Left cardiac atrium (tissue), 4 donors: ENCODE measurements around the gene GOLGA6B. TPM values are rescaled to one million over a fixed set of nuclear protein-coding genes. Genes with fewer than 3 reads are reported as not detected.
"Not testable (repeated sequence)": the region's sequence is repeated elsewhere in the genome, so short reads cannot be mapped to it uniquely, and the experiment has no call there.

Experiments used
- ATAC-seq, 2 donors: fragments of 200-7000 bp; cut with Tn5 transposase; one replicate each; pipeline ENCODE4 v1.9.1; 2020; ENCODE audit warnings: mild to moderate bottlenecking in 2 of 2, moderate library complexity in 2 of 2
- DNase-seq: peaks from one replicate; pipeline ENCODE4 v3.0.0-alpha.2; 2020
- intact Hi-C, 2 donors: fragments of 100-400 bp; cut with DNase I; formaldehyde crosslinking; loops; one replicate each; pipeline versions ENCODE4 v1.14.1 to v1.15.1; 2022 to 2023
- long read RNA-seq: library from polyadenylated mRNA; unstranded; transcript quantifications from one replicate; pipeline ENCODE4 v2.0.0, GENCODE V29; 2021
- total RNA-seq, 2 donors: library from RNA; stranded (reverse); fragmentation: NEBNext Ultra II Directional; extraction: Animal tissue kit (Norgen Biotek cat#: 25700); gene quantifications; one replicate each; pipeline ENCODE4 v1.2.1, GENCODE V29; 2021
- donor health status: DM: no; HTN: yes; CAD: no.
- donor health status: DM: no; HTN: yes; CAD: no; lungs with severe emphysema.
- donor health status: DM: yes; HTN: yes; CAD: no.
- donor health status: Dilated cardiomyopathy.

GOLGA6B gene, protein sequence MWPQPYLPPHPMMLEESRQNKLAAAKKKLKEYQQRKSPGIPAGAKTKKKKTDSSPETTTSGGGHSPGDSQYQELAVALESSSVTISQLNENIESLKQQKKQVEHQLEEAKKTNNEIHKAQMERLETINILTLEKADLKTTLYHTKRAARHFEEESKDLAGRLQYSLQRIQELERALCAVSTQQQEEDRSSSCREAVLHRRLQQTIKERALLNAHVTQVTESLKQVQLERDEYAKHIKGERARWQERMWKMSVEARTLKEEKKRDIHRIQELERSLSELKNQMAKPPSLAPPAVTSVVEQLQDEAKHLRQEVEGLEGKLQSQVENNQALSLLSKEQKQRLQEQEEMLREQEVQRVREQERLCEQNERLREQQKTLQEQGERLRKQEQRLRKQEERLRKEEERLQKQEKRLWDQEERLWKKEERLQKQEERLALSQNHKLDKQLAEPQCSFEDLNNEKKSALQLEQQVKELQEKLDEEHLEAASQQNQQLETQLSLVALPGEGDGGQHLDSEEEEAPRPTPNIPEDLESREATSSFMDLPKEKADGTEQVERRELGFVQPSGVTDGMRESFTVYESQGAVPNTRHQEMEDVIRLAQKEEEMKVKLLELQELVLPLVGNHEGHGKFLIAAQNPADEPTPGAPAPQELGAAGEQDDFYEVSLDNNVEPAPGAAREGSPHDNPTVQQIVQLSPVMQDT
- total RNA-seq = not detected
- long read RNA-seq = 0 reads

DNA sequence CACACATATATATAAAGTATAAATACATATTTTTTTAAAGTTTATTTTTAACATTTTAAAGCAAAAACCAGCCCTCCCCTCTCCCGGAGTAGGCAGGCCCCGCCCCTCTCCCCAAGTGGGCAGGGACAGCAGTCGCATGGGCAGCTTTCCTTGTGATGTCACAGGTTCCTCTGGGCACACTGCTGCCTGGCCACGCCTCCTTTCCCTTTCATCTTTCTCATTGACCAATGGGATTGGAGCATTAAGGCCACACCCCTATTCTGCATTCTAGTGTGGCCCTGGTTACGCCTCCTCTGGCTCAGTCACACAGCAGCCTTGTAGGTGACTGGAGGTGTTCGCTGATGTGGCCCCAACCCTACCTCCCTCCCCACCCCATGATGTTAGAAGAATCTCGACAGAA is at the start of gene GOLGA6B:
Gene GOLGA6B (plus strand): TSS at position 301 of the 400 bp plus-strand sequence. CDS start 41 bp downstream, at position 342.
- intact Hi-C loops, DNase-seq, ATAC-seq: not testable (repeated sequence)

DNA sequence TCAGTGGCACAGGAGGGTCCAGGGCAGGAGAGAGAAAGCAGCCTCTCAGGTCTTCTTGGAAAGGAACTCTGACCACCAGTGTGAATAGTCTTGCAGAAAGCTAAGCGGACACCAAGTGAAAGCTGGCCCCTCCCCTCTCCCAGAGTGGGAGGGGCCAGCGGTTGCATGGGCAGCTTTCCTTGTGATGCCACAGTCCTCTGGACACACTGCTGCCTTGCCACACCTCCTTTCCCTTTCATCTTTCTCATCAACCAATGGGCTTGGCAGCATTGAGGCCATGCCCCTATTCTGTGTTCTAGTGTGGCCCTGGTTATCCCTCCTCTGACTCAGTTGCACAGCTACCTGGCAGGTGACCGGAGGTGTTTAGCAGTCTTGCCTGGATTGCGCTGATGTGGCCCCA is 49.7 kb upstream of the GOLGA6B start:
- ATAC-seq (no peak), DNase-seq (no peak)
- intact Hi-C loops = no loop called here

DNA sequence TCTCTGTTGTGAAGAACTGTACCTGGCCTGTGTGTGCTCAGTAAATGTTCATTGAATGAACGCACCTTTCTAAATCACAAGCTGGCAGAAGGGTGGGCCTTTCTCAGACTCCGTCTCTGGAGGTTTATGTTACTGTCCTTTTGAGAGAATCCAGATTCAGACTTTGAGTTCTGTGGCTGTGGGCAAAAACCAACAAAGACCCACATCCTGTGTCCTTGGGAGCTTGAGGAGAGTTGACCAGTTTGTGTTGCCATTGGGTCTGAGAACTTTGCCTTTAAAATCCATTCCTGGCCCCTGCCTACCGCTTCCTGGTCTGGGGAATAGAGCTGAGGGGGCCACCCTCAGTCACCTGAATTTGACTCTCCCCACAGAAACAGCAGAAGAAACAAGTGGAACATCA is 46.4 kb upstream of the GOLGA6B start:
- intact Hi-C loops, ATAC-seq, DNase-seq: not testable (repeated sequence)

DNA sequence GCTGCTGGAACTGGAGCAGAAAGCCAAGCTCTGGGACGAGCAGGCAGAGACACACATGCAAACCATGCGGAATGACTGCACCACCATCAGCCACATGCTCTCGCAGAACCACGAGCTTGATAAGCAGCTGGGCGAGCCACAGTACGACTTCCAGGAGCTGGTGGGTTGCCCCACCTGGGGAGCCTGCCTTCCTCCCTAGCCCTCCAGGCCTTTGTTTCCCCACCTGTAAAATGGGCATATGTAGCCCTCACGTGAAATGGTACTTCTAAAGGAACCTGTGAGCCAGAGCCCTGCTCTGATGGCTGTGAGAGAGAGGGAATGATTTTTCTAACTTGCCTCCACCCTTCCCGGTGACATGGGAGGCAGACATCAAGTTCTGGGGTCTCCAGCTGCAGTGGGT is 44.6 kb upstream of the GOLGA6B start:
- DNase-seq (no peak), ATAC-seq (no peak)
- intact Hi-C loops = no loop called here

DNA sequence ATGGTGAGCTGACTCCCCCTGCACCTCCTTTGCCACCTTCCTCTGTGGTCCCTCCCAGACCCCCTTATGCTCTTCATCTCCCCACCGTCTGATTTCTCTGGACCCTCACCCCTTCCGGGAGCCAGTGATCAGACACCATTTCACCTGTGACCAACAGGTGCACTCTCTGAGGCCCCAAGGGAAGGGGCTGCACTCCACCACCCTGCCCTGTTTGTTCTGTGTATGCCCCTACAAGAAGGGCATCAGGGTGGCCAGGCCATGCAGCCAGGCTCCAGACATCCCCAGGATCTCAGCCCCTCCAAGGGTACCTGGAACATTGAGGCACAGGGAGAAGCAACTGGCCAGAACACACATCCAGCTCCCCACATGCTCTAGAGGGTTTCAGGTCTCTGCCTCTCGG is 42.2 kb upstream of the GOLGA6B start:
- DNase-seq, intact Hi-C loops, ATAC-seq: not testable (repeated sequence)

DNA sequence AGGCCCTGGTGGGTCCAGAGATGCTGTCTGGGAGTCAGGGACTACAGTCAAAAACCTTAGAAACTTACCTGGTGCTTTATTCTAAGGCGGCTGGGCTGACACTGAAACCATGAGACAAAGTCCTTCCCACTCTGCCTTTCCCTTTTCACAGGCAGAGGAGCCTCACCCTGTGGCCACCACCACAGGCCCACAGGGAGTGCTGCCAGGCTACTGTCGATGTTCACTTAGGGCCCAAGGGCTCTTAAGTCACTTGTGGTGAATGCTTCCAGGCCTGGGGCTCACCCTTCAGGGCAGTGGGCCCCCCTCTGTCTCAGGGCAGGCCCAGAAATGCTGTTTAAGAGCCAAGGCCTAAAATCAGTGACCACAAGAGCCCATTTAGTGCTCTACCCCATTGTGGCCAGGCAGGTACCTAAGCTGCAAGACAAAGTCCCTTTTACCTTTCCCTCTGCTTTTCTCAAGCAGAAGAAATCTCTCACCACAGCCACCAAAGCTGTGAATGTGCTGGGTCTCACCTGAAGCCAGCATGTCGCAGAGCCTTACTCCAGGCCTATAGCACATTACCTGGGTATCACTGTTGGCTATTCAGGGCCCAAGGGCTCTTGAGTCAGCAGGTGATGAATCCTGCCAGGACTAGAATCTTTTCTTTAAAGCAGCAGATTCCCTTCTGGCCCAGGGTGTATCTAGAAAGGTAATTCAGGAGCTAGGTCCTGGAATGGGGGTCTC is 39.5 kb upstream of the GOLGA6B start:
- intact Hi-C loops = no loop called here
- DNase-seq (no peak), ATAC-seq (no peak)

DNA sequence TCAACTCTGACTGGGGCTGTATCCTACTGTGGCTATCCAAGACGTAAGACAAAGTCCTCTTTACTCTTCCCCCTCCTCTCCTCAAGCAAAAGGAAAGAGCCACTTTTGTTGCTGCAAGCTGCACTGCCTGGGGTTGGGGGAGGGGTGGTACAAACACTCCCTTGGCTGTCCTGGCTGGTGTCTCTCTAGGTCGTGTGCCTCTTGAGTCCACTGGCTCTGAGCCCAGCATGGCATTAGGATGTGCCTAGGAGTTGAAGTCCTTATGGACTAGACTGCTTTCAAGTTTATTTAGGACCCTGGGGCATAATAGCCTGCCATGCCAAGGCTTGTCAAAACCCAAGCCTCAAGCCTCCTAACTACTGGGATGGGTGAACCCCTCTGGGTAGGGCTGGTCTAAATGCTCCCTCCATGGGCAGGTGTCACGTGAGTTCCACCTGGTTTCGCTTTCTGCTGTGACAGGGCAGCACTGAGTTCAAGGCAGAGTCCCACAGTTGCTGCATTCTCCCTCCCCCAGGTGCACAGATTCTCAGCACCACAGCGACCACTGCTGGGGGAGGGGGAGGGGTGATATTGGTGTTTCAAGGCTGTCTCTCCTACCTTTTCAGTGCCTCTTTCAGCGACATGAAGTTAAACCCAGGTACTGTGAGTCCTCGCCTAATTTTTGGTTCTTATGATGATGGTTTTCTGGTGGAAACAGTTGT is 38.8 kb upstream of the GOLGA6B start:
- intact Hi-C loops = not testable (repeated sequence)
- ATAC-seq (peak; percentile 68 to 77), DNase-seq (peak; percentile 37)

DNA sequence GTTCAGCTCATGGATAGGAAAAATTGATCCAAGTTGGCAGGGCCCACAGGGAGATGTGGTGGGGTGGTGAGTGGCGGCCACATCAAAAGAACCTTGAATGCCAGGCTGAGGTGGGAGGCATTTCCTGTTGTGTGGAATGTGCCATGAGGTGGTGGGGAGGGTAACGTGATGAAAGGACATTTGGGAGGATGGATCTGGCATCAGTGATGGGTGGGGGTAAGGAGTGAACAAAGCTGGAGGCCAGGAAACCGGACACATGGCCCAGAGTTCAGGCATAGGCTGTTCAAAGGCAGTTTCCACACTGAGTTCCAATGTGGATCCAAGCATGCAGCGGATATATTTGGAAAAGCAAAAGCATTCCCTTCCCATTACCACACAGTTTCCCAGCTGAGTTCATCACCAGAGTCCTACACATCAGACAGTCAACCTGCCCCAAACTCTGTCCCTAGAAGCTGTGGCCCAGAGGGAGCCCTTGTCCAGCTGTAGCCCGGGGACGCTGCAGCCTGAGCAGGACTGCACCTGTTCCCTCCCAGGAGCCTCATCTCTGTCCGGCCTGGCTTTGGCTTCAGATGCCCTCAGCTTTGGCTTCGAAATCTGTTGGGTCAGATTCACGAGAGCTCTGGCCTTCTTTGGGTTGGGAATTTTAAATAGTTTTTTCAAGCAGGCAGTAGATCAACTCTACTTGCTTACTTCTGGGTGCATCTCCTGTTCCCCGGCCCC is 37.8 kb upstream of the GOLGA6B start:
- no peak for DNase-seq
- intact Hi-C loops = no loop called here
- no peak for ATAC-seq

DNA sequence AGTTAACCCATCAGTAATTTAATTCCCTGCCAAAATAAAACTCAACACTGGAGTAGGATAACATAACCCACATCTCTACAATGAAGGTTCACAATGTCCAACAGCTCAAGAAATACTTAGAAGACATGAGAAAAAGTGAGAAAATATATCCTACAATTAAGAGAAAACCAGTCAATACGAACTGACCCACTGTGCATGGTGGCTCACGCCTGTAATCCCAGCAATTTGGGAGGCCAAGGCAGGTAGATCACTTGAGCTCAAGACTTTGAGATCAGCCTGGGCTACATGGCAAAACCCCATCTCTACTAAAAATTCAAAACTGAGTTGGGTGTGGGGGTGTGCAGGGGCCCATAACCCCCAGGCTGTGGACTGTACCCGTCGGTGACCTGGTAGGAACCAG is 30.6 kb upstream of the GOLGA6B start:
- not testable (repeated sequence) for DNase-seq, ATAC-seq

DNA sequence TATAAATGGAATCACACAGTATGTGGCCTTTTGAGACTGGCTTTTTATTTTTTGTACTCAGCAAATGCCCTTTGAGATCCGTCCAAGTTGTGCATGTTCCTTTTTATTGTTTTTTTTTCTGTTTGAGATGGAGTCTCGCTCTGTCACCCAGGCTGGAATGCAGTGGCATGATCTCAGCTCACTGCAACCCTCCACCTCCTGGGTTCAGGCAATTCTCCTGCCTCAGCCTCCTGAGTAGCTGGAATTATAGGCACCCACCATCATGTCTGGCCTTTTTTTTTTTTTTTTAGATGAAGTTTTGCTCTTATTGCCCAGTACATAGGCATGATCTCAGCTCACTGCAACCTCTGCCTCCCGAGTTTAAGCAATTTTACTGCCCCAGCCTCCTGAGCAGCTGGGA is 28.3 kb upstream of the GOLGA6B start:
- DNase-seq, intact Hi-C loops, ATAC-seq: not testable (repeated sequence)

More for the DNA sequence above, 30.6 kb upstream of the GOLGA6B start:
- intact Hi-C loops = not testable (repeated sequence)

DNA sequence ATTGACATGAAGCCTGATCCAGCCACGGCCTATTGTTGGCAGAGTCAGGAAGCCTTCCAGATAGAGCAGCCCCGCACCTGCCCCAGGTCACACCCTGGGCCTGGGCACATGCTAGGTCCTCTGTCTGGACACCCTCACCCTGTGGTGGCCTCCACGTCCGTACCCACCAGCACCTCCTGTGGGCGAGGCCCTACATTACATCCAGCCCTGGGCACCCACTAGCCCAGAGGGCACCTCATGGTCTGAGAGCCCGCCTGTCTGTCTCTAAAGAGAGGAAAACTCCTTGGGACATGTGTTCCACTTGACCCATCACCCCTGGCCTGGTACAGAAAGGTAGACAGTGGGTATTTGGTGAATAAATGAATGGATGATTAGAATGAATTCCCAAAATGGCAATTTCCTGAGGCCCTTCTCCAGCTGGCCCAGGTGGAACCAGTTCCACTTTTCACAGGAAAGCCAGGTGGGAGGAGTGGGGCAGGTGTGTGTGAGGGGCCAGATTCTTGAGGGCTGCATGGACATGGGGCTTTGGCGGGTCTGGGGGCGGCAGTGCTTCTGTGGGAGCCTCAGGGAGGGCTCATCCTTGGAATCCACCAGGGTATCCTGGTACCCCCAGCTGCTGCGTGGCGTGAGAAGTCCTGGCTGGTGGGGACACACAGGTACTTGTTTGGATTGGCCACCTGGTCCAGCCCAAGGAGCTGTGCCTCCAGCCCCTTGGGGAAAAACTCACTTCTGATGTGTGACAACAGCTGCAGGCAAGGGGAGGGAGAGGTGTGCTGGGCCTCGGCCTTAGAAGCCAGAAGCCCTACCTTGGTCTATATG is 26.0 kb upstream of the GOLGA6B start:
- not testable (repeated sequence) for ATAC-seq, DNase-seq

DNA sequence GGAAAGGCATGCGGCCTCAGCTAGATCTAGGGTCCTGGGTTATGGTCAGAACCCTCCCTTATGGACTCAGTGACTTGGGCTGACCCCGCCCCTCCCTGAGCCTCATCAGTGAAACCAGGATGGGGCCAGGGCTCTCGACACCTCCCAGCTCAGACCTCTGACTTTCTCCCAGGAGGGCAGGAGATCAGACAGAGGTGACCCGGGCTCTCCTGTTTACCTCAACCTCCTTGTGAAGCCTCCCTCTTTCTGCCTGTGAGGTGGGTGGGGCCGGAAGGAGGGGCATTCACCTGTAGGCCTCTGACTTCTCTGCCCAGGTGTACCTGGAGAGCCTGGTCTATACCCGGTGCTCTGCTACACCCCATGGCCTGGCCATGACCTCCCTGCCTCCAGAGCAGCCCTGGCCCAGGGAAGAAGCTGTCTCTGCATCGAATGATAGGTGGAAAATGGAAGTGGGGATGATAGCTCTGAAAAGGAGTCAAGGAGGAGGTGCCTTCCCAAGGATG is 25.4 kb upstream of the GOLGA6B start:
- ATAC-seq, intact Hi-C loops, DNase-seq: not testable (repeated sequence)

More for the DNA sequence above, 26.0 kb upstream of the GOLGA6B start:
- intact Hi-C loops = not testable (repeated sequence)

DNA sequence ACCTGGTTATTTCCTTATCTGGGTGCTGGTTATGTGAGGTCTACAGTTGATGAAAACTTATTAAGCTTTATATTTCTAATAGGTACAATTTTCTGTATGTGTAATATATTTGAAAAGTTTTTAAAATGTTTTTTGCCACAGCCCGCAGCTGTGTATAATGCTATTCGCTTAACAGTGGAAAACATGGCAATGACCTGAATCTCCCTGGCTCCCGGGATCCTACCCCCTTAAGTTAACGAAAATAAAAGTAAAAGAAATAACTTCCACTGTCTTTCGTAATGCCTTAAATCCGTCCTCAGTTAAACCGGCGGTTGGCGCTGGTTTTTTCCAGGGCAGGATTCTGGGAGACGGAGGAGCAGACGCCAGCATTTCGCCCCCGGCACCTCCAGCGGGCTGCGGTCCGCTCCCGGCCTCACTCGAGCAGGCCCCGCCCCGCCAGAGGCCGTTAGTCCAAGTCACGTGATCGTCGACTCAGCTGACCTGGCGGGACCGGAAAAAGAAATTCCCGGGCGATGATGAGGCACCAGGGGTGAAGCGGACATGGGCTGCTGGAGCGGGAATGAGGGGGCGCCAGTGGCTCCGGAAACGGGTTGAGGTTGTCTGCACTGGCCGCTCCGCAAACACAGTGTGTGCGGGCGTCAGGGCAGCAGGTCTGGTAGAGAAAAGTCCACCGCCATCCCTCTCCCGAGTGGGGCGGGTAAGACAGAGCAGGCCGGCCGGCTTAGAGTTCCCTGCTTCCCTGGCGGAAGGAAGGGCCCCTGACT is 17.8 kb upstream of the GOLGA6B start:
- peak; percentile 94 to 98 for ATAC-seq
- peak; percentile 81 for DNase-seq
- intact Hi-C loops = not testable (repeated sequence)

DNA sequence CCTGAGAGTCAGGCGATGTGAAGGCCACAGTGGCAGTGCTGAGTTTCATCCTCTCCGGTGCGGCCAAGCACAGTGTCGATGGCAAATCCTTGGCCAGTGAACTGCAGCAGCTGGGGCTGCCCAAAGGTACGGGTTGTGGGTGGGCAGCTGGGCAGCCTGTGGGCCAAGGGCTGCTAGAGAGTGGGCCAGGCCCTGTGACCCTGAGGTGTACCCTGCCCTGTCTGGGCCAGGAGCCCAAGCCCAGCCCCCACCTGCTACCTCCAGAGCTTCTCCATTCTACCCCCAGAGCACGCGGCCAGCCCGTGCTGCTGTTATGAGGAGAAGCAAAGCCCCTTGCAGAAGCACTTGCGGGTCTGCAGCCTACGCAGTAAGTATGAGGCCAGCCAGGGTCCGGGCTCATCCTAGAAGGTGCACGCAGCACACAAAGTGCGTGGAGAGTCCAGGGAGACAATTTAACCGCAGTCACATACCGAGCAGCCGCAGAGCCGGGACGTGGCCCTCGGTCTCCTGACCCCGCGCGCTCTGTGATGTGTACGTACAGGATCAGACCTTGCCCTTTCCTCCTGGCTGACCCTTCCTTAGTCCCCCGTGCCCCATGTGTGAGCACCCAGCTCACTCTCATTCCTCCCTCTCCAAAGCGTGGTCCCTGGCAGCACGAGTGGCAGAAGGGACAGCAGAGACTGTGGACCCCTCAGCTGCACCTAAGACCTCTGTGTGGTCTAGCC is 14.6 kb upstream of the GOLGA6B start:
- ATAC-seq, DNase-seq, intact Hi-C loops: not testable (repeated sequence)

DNA sequence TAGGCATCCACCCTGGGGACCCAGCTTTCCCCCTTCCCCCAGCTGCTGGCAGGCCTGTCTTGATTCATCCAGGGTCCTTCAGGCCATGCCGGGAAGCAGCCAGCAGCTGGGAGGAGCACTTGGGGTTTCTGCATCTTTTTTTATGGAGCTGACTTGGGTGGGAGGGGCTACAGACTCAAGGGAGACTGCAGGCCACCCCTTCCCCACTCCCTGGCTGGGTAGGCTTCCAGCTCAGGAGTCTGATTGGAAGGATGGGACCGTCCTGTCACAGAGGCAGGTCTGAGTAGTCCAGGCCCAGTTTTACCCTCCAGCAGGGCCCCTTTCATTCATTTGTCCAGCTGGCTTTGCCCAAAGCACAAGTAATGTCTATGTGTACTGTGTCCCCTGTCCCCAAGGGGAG is 12.2 kb upstream of the GOLGA6B start:
- ATAC-seq, intact Hi-C loops, DNase-seq: not testable (repeated sequence)
